ENCODE results near the gene MLPH. TPM values are rescaled to one million over a fixed set of nuclear protein-coding genes. Genes with fewer than 3 reads are reported as not detected.

Gene MLPH
- total RNA-seq, 1 experiment from 2014 or later, result 27.1 TPM

- no peak overlapping the region for H3K27ac Mint-ChIP-seq (ENCODE audit: low read depth, unreplicated experiment)
- BruUV-seq (replicated peaks), result no TSS peak
- ChIA-PET POLR2A (no interaction called here), CTCF (interaction anchor here (0.5 kb wide), 1 partner anchor 11 kb away, joined by 6 read pairs; no protein-coding TSS in a partner anchor)
- no peaks in the 10 kb centered on the region for H3K36me3 Mint-ChIP-seq (ENCODE audit: insufficient read depth, unreplicated experiment)
- H3K9me3 Mint-ChIP-seq (ENCODE audit: unreplicated experiment), result no peaks in the 10 kb centered on the region
- H3K4me3 Mint-ChIP-seq (ENCODE audit: unreplicated experiment), result no peak overlapping the region
- H3K4me1 Mint-ChIP-seq (ENCODE audit: insufficient read depth, unreplicated experiment), result no peaks in the 10 kb centered on the region
- intact Hi-C loops (cut with micrococcal nuclease), result no loop called here
- TF ChIP-seq CTCF (IDR thresholded peaks at IDR 0.05; ENCODE audit: unreplicated experiment), result no peak
- no peak for DNase-seq (ENCODE audit: unreplicated experiment)
- no peaks in the 10 kb centered on the region for H3K27me3 Mint-ChIP-seq (ENCODE audit: insufficient read depth, unreplicated experiment)
These were observed 109.6 kb downstream of the MLPH start for GRCh38 chr2:237596520-237597195.

- DNase-seq (ENCODE audit: unreplicated experiment), result no peak
- no peaks in the 10 kb centered on the region for H3K4me1 Mint-ChIP-seq (ENCODE audit: insufficient read depth, unreplicated experiment)
- intact Hi-C loops (cut with micrococcal nuclease), result no loop called here
- no TSS peak for BruUV-seq (replicated peaks)
- no peaks in the 10 kb centered on the region for H3K9me3 Mint-ChIP-seq (ENCODE audit: unreplicated experiment)
- POLR2A ChIA-PET, result no interaction called here
- no peak overlapping the region for H3K4me3 Mint-ChIP-seq (ENCODE audit: unreplicated experiment)
- H3K27me3 Mint-ChIP-seq (ENCODE audit: insufficient read depth, unreplicated experiment), result no peaks in the 10 kb centered on the region
- peak overlapping the region; percentile 71 for H3K27ac Mint-ChIP-seq (ENCODE audit: low read depth, unreplicated experiment)
- TF ChIP-seq CTCF (IDR thresholded peaks at IDR 0.05; ENCODE audit: unreplicated experiment), result no peak
- no peaks in the 10 kb centered on the region for H3K36me3 Mint-ChIP-seq (ENCODE audit: insufficient read depth, unreplicated experiment)
- CTCF ChIA-PET, result interaction anchor here (0.5 kb wide), 1 partner anchor 10 kb away, joined by 6 read pairs; no protein-coding TSS in a partner anchor
These were observed 110.4 kb downstream of the MLPH start for GRCh38 chr2:237597196-237598145.

GRCh38 chr2:237598468-237599208, 111.6 kb downstream of the MLPH start:
- Mint-ChIP-seq H3K4me1 (ENCODE audit: insufficient read depth, unreplicated experiment) (no peaks in the 10 kb centered on the region), H3K27me3 (ENCODE audit: insufficient read depth, unreplicated experiment) (no peaks in the 10 kb centered on the region), H3K36me3 (ENCODE audit: insufficient read depth, unreplicated experiment) (no peaks in the 10 kb centered on the region), H3K27ac (ENCODE audit: low read depth, unreplicated experiment) (no peak overlapping the region), H3K4me3 (ENCODE audit: unreplicated experiment) (no peak overlapping the region), H3K9me3 (ENCODE audit: unreplicated experiment) (no peaks in the 10 kb centered on the region)
- no peak for TF ChIP-seq CTCF (IDR thresholded peaks at IDR 0.05; ENCODE audit: unreplicated experiment)
- CTCF ChIA-PET, result no interaction called here
- intact Hi-C loops (cut with micrococcal nuclease), result no loop called here
- DNase-seq (ENCODE audit: unreplicated experiment), result no peak
- BruUV-seq (replicated peaks), result no TSS peak
- POLR2A ChIA-PET, result no interaction called here
